Loucy (cell line): ENCODE measurements around the gene CBLN3.

Experiments
- H2AFZ ChIP-seq: fragments of 200-600 bp; sonication (generic); 2 replicates; pipeline ENCODE4 v1.6.0; 2016; ENCODE audit warnings: antibody characterized with exemption, mild to moderate bottlenecking, low read length, moderate library complexity
- H3F3A ChIP-seq: fragments of 200-600 bp; 2 replicates; pipeline ENCODE4 v1.6.0; 2016; ENCODE audit warnings: antibody characterized with exemption, low read depth, mild to moderate bottlenecking
- H3K27me3 ChIP-seq: fragments of 200-600 bp; sonication (generic); 2 replicates; pipeline ENCODE4 v1.6.1; 2014; ENCODE audit warnings: low read length, mild to moderate bottlenecking; ENCODE audit not compliant: insufficient read depth, poor library complexity, severe bottlenecking
- H3K36me3 ChIP-seq: fragments of 200-600 bp; sonication (generic); 2 replicates; pipeline ENCODE4 v1.6.1; 2016; ENCODE audit warnings: low read length; ENCODE audit not compliant: insufficient read depth
- H3K4me1 ChIP-seq: fragments of 200-600 bp; sonication (generic); 2 replicates; pipeline ENCODE4 v1.5.1; 2014; ENCODE audit warnings: low read length, mild to moderate bottlenecking; ENCODE audit not compliant: insufficient read depth, poor library complexity, severe bottlenecking
- H3K4me2 ChIP-seq: fragments of 200-600 bp; sonication (generic); 2 replicates; pipeline ENCODE4 v1.6.0; 2014; ENCODE audit warnings: antibody characterized with exemption, low read length, low read depth, mild to moderate bottlenecking; ENCODE audit not compliant: poor library complexity, severe bottlenecking
- H3K4me3 ChIP-seq: fragments of 200-600 bp; sonication (generic); 2 replicates; pipeline ENCODE4 v1.5.1; 2014; ENCODE audit warnings: low read length, mild to moderate bottlenecking, mixed read lengths; ENCODE audit not compliant: poor library complexity, severe bottlenecking
- H3K79me2 ChIP-seq: fragments of 200-600 bp; sonication (generic); 2 replicates; pipeline ENCODE4 v1.6.1; 2014; ENCODE audit warnings: low read length; ENCODE audit not compliant: insufficient read depth
- H3K9ac ChIP-seq: fragments of 200-600 bp; sonication (generic); 2 replicates; pipeline ENCODE4 v1.6.0; 2014; ENCODE audit warnings: mild to moderate bottlenecking, low read depth, low read length, moderate library complexity; ENCODE audit not compliant: poor library complexity, severe bottlenecking
- H3K9me2 ChIP-seq: fragments of 200-600 bp; sonication (generic); replicated peaks from 2 replicates; pipeline ENCODE4 v1.6.1; 2016; ENCODE audit warnings: low read depth, low read length, mixed read lengths
- H3K9me3 ChIP-seq: fragments of 200-600 bp; sonication (generic); 2 replicates; pipeline ENCODE4 v1.6.1; 2014; ENCODE audit warnings: mild to moderate bottlenecking, antibody characterized with exemption, low read length, low read depth; ENCODE audit not compliant: insufficient read depth
- H4K20me1 ChIP-seq: fragments of 200-600 bp; sonication (generic); 2 replicates; pipeline ENCODE4 v1.6.0; 2014; ENCODE audit warnings: antibody characterized with exemption, low read length, mild to moderate bottlenecking; ENCODE audit not compliant: insufficient read depth, poor library complexity, severe bottlenecking
- CTCF ChIP-seq: fragments of 200-600 bp; sonication (generic); conservative IDR thresholded peaks from 2 replicates; pipeline ENCODE4 v1.5.1; 2014; ENCODE audit warnings: mild to moderate bottlenecking, antibody characterized with exemption, low read length
- EZH2phosphoT487 ChIP-seq: fragments of 200-600 bp; IDR thresholded peaks from 2 replicates; pipeline ENCODE4 v1.6.1; 2018; ENCODE audit warnings: antibody characterized with exemption, mild to moderate bottlenecking, moderate library complexity, borderline replicate concordance

The CBLN3 gene

GRCh38 chr14:24438223-24439097, 9.0 kb upstream of the CBLN3 start:
- Histone ChIP-seq H3K9me2 (no peaks in the 10 kb centered on the region), H3K4me2 (peak overlapping the region; percentile 80), H3K4me3 (peak overlapping the region; percentile 69), H3K9ac (peak overlapping the region; percentile 81), H3F3A (0 out of 2 replicates have a peak, but pooled peaks cover 5% of the 10 kb centered on the region), H2AFZ (no peak overlapping the region), H3K36me3 (peaks cover 8% of the 10 kb centered on the region; the same call in 1 of the 2 replicates), H4K20me1 (peaks cover 8% of the 10 kb centered on the region), H3K9me3 (no peaks in the 10 kb centered on the region), H3K27me3 (no peaks in the 10 kb centered on the region), H3K79me2 (peaks cover 42% of the 10 kb centered on the region), H3K4me1 (peaks cover 62% of the 10 kb centered on the region)
- TF ChIP-seq CTCF = no peak
- TF ChIP-seq EZH2phosphoT487 = no peak

- Histone ChIP-seq H3K4me3 (peak overlapping the region; percentile 69), H3K27me3 (no peaks in the 10 kb centered on the region), H3F3A (0 out of 2 replicates have a peak, but pooled peaks cover 5% of the 10 kb centered on the region), H3K9ac (peak overlapping the region; percentile 81), H2AFZ (no peak overlapping the region), H3K79me2 (peaks cover 42% of the 10 kb centered on the region), H4K20me1 (peaks cover 11% of the 10 kb centered on the region), H3K9me3 (no peaks in the 10 kb centered on the region), H3K9me2 (no peaks in the 10 kb centered on the region), H3K36me3 (peaks cover 14% of the 10 kb centered on the region; the same call in 1 of the 2 replicates), H3K4me1 (peaks cover 59% of the 10 kb centered on the region), H3K4me2 (peak overlapping the region; percentile 80)
- no peak for TF ChIP-seq CTCF
- TF ChIP-seq EZH2phosphoT487 = no peak
Observed at GRCh38 chr14:24437736-24438067, 8.2 kb upstream of the CBLN3 start.

- Histone ChIP-seq H3K9me2 (no peaks in the 10 kb centered on the region), H2AFZ (no peak overlapping the region), H3K4me2 (peak overlapping the region; percentile 80), H3F3A (0 out of 2 replicates have a peak, but pooled peaks cover 5% of the 10 kb centered on the region), H3K27me3 (no peaks in the 10 kb centered on the region), H3K79me2 (peaks cover 47% of the 10 kb centered on the region), H4K20me1 (peaks cover 16% of the 10 kb centered on the region), H3K9me3 (no peaks in the 10 kb centered on the region), H3K36me3 (peaks cover 14% of the 10 kb centered on the region; the same call in 1 of the 2 replicates), H3K4me1 (peaks cover 64% of the 10 kb centered on the region), H3K9ac (peak overlapping the region; percentile 81), H3K4me3 (peak overlapping the region; percentile 69)
- TF ChIP-seq CTCF (peak; percentile 22; the same call in 1 of the 2 replicates), EZH2phosphoT487 (no peak)
Observed at GRCh38 chr14:24437020-24437735, 7.7 kb upstream of the CBLN3 start.
